GM12892 (cell line): ENCODE measurements around the gene RPSA.

Experiments used
- POLR2A ChIP-seq: IDR thresholded peaks from 2 replicates; pipeline ENCODE4 v1.6.1; 2011; ENCODE audit warnings: low read depth, low read length, control low read depth
- POLR2AphosphoS5 ChIP-seq: IDR thresholded peaks from 2 replicates; pipeline ENCODE4 v1.6.1; 2011; ENCODE audit warnings: low read depth, low read length, control low read depth
- TAF1 ChIP-seq: IDR thresholded peaks from 2 replicates; pipeline ENCODE4 v1.6.1; 2011; ENCODE audit warnings: low read depth, mild to moderate bottlenecking, control low read depth, low read length, borderline replicate concordance

GRCh38 chr3:39398700-39399099 lies 7.8 kb upstream of the RPSA start:
- TF ChIP-seq POLR2A (no peak), POLR2AphosphoS5 (no peak), TAF1 (no peak)
